ENCODE data around the gene TNFRSF19. TPM values are rescaled to one million over a fixed set of nuclear protein-coding genes. Genes with fewer than 3 reads are reported as not detected.

Gene TNFRSF19
- total RNA-seq, 4 donors from 2014 or later: 4.9 to 9.2 (median 7.7) TPM

DNA sequence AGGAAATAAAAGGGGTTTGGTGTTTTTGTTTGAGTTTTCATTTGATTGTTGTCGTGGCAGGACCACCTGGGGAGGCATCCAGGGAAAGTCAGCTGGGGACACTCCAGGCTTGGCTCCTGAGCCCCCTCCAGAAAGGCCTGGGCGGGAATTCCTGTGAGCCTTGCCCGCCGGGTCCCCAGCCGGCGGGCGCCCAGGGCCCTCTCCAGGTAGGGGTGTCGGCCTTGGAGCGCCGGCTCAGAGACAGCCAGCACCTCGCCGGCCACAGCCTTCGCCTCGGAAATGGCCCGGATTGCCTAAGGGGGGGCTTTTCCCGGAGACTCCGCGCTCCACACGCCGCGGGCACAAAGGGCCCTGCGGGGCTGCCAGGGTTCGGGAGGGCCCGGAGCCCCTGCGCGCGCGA, 125.0 kb downstream of the TNFRSF19 start:
- DNase-seq: no peak
- intact Hi-C loops (cut with DNase I): no loop called here
- no peaks in the 10 kb centered on the region for H3K27me3 ChIP-seq
- no peaks in the 10 kb centered on the region for H3K36me3 ChIP-seq
- H3K4me3 ChIP-seq (replicated peaks in 1 of 3): no peak overlapping the region
- TF ChIP-seq, protein P1, sequence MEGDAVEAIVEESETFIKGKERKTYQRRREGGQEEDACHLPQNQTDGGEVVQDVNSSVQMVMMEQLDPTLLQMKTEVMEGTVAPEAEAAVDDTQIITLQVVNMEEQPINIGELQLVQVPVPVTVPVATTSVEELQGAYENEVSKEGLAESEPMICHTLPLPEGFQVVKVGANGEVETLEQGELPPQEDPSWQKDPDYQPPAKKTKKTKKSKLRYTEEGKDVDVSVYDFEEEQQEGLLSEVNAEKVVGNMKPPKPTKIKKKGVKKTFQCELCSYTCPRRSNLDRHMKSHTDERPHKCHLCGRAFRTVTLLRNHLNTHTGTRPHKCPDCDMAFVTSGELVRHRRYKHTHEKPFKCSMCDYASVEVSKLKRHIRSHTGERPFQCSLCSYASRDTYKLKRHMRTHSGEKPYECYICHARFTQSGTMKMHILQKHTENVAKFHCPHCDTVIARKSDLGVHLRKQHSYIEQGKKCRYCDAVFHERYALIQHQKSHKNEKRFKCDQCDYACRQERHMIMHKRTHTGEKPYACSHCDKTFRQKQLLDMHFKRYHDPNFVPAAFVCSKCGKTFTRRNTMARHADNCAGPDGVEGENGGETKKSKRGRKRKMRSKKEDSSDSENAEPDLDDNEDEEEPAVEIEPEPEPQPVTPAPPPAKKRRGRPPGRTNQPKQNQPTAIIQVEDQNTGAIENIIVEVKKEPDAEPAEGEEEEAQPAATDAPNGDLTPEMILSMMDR (IDR thresholded peaks at IDR 0.05): no peak
- TF ChIP-seq POLR2A (IDR thresholded peaks at IDR 0.05): no peak
- H3K27ac ChIP-seq: no peak overlapping the region
- H3K4me1 ChIP-seq: no peaks in the 10 kb centered on the region
- 63 to 85% methylated on average over 9 to 17 of the region's 28 CpGs for WGBS, 2 donors
- H3K9me3 ChIP-seq: no peaks in the 10 kb centered on the region

DNA sequence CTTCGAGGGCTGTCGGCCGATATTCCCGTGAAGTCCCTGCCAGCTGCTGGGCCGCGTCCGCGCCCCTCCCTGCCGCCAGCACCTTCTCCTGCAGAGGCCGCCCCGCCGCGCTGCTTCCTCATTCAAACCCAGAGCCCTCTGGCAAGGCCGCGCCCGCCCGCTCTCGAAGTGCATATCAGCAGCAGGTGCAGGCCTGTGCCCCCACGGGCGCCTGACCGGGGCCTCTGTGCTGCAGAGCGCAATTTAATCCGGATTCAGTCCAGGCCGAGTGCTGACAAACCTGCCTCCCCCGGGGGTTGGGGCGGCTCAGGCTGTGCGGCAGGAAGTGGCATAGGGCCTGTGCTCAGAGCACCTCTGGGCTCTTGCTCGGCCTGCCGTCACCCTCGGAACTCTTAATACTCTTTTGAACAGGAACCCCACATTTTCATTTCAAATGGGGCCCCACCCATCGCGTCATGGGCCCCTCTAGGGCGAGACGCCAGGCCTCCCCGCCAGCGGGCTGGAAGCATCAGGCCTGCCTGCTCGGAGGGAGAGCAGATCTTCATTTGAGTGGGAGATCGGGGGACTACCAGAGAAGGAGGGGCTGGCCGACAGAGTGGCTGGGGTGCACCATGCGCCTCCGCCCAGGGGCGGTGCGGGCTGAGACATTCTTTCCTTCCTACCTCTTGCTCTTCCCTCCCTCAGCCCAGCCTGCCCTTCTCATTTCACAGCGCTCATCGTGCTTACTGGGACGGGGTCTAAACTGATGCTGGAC, 125.7 kb downstream of the TNFRSF19 start:
- Histone ChIP-seq H3K9me3 (no peaks in the 10 kb centered on the region), H3K27ac (no peak overlapping the region), H3K4me3 (replicated peaks in 1 of 3) (no peak overlapping the region), H3K36me3 (no peaks in the 10 kb centered on the region), H3K27me3 (no peaks in the 10 kb centered on the region), H3K4me1 (no peaks in the 10 kb centered on the region)
- 60 to 64% methylated on average over 29 to 37 of the region's 46 CpGs for WGBS, 2 donors
- TF ChIP-seq, protein P1 (IDR thresholded peaks at IDR 0.05): no peak
- TF ChIP-seq POLR2A (IDR thresholded peaks at IDR 0.05): no peak
- intact Hi-C loops (cut with DNase I): no loop called here
- DNase-seq: peak; percentile 13 to 15

DNA sequence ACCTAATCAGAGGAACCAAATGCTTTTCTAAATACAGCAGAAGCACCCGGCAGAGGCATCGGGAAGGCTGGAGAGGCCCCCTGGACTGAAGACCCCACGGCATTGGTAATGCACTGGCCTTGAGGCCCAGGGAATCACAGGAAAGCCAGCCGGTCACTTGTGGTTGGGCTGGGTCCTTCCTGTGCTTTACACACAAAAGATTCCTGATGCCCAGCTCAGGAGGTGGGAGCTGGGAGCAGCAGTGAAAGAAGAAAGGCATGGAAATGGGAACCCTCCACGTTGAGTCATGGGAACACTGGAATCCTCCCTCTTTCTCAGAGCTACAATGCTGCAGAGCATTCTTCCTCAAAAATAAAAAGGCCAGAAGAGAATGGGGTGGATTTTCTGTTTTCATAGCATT, 126.4 kb downstream of the TNFRSF19 start:
- TF ChIP-seq, protein P1 (IDR thresholded peaks at IDR 0.05): no peak
- TF ChIP-seq POLR2A (IDR thresholded peaks at IDR 0.05): no peak
- no peaks in the 10 kb centered on the region for H3K4me1 ChIP-seq
- WGBS, 2 donors: 79 to 88% methylated on average over 5 of the region's 5 CpGs

DNA sequence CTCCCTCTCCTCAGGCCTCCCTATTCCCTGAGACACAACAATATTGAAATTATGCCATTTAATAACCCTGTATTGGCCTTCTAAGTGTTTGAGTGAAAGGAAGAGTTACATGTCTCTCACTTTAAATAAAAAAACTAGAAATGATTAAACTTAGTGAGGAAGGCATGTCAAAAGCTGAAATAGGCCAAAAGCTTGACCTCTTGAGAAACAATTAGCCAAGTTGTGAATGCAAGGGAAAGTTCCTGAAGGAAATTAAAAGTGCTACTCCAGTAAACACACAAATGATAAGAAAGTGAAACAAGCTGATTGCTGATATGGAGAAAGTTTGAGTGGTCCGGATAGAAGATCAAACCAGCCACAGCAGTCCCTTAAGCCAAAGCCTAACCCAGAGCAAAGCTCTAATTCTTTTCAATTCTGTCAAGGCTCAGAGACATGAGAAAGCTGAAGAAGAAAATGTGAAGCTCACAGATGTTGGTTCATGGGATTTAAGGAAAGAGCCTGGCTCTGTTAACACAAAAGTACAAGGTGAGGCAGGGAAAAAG, 127.6 kb downstream of the TNFRSF19 start:
- no peaks in the 10 kb centered on the region for H3K36me3 ChIP-seq
- no peak overlapping the region for H3K27ac ChIP-seq
- no peaks in the 10 kb centered on the region for H3K9me3 ChIP-seq
- TF ChIP-seq, protein P1 (IDR thresholded peaks at IDR 0.05): no peak
- no peak for TF ChIP-seq POLR2A (IDR thresholded peaks at IDR 0.05)
- intact Hi-C loops (cut with DNase I): no loop called here
- peaks cover 0 to 5% of the 10 kb centered on the region in 2 donors for H3K4me1 ChIP-seq
- H3K27me3 ChIP-seq: no peaks in the 10 kb centered on the region
- H3K4me3 ChIP-seq (replicated peaks in 1 of 3): no peak overlapping the region
- WGBS, 2 donors: 66 to 78% methylated on average over 1 of the region's 1 CpG
- no peak for DNase-seq

More for the DNA sequence above, 126.4 kb downstream of the TNFRSF19 start:
- Histone ChIP-seq H3K4me3 (replicated peaks in 1 of 3) (no peak overlapping the region), H3K36me3 (no peaks in the 10 kb centered on the region), H3K27ac (no peak overlapping the region), H3K9me3 (no peaks in the 10 kb centered on the region), H3K27me3 (no peaks in the 10 kb centered on the region)
- intact Hi-C loops (cut with DNase I): no loop called here
- no peak for DNase-seq

DNA sequence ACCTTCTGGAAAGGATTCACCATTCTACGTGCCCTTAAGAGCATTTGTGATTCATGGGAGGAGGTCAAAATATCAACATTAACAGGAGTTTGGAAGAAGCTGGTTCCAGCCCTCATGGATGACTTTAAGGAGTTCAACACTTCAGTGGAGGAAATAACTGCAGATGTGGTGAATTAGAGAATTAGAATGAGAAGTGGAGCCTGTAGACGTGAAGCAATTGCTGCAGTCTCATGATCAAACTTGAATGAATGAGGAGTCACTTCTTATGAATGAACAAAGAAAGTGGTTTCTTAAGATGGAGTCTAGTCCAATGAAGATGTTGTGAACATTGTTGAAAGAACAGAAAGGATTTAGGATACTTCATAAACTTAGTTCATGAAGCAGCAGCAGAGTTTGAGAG, 129.1 kb downstream of the TNFRSF19 start:
- Histone ChIP-seq H3K36me3 (no peaks in the 10 kb centered on the region), H3K27ac (no peak overlapping the region), H3K4me1 (peaks cover 0 to 5% of the 10 kb centered on the region in 2 donors), H3K27me3 (no peaks in the 10 kb centered on the region), H3K9me3 (no peaks in the 10 kb centered on the region), H3K4me3 (replicated peaks in 1 of 3) (no peak overlapping the region)
- TF ChIP-seq POLR2A (IDR thresholded peaks at IDR 0.05): no peak
- TF ChIP-seq, protein P1 (IDR thresholded peaks at IDR 0.05): no peak
- DNase-seq: no peak
- WGBS, 2 donors: 93 to 98% methylated on average over 2 of the region's 2 CpGs
- intact Hi-C loops (cut with DNase I): no loop called here

Measured in thyroid gland (tissue), 4 donors.